GM10266 (cell line): Measurements from ENCODE around the gene MICAL2.

Experiments used
- DNase-seq: peaks from one replicate; pipeline ENCODE4 v3.0.0; 2012; ENCODE audit errors: extremely low spot score
- TF ChIP-seq, protein P1 (sequence below): IDR thresholded peaks from 2 replicates; pipeline ENCODE4 v1.5.1; 2012; ENCODE audit warnings: mild to moderate bottlenecking, low read depth; ENCODE audit not compliant: control insufficient read depth, insufficient read depth; ENCODE audit errors: missing control alignments

Gene MICAL2

GRCh38 chr11:12131943-12132789 is 21.8 kb downstream of the MICAL2 start:
- TF ChIP-seq, protein P1, sequence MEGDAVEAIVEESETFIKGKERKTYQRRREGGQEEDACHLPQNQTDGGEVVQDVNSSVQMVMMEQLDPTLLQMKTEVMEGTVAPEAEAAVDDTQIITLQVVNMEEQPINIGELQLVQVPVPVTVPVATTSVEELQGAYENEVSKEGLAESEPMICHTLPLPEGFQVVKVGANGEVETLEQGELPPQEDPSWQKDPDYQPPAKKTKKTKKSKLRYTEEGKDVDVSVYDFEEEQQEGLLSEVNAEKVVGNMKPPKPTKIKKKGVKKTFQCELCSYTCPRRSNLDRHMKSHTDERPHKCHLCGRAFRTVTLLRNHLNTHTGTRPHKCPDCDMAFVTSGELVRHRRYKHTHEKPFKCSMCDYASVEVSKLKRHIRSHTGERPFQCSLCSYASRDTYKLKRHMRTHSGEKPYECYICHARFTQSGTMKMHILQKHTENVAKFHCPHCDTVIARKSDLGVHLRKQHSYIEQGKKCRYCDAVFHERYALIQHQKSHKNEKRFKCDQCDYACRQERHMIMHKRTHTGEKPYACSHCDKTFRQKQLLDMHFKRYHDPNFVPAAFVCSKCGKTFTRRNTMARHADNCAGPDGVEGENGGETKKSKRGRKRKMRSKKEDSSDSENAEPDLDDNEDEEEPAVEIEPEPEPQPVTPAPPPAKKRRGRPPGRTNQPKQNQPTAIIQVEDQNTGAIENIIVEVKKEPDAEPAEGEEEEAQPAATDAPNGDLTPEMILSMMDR = no peak

GRCh38 chr11:12132790-12133145 is 22.4 kb downstream of the MICAL2 start:
- no peak for DNase-seq

More at GRCh38 chr11:12131943-12132789, 21.8 kb downstream of the MICAL2 start:
- no peak for DNase-seq

DNA sequence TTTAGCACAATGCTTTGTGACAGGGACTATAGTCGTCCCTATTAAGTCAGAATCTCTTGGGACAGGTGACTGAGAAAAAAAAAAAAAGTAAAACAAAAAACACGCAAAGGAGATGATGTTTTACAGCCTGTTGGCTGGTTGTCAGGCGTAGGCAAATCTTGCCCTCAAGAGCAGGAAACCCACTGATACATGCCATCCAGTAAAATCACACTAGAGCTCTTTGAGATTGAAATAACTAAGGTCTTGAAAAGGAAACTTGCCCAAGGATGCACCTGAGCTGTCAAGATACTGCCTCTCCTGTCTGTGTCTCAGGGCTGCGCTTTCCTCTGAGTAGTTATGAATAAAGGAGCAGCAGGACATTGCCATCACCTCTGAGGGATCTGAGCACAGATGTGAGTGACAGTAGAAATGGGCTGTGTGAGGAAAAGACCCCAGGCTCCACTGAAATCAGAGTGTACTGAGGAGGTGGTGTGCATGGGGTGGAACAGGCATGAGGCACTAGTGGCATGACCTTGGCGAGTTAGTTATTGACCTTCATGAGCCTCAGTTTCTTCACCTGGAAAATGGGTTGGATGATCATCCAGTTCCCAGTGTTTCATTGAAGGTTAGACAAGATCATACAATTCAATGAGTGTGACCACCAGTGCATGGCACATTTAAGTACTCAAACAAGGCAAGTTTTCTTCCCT is 23.3 kb downstream of the MICAL2 start:
- no peak for DNase-seq
- TF ChIP-seq, protein P1 = no peak

More at GRCh38 chr11:12132790-12133145, 22.4 kb downstream of the MICAL2 start:
- TF ChIP-seq, protein P1 = no peak

DNA sequence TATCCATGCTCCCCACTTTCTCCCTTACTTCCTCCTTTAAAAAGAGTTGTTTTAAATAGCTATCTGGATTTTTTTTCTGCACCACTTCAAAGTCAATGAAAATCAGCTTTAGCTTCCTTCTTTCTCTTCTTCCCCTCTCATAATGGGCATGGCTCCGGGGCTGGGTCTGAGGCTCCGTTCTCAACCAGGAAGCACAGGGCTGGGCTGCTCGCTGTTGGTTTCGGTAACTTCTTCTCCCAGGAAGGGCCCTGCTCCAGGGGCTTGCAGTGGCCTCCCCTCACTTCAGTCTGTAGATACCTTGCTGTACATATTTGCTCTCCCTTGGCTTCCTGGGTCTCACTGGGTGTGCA is 23.8 kb downstream of the MICAL2 start:
- DNase-seq = no peak
- TF ChIP-seq, protein P1 = no peak

- TF ChIP-seq, protein P1 = no peak
- DNase-seq = no peak
Observed at GRCh38 chr11:12135185-12135584, 24.8 kb downstream of the MICAL2 start.

- no peak for DNase-seq
Observed at GRCh38 chr11:12137005-12137690, 26.8 kb downstream of the MICAL2 start.

More at GRCh38 chr11:12137005-12137690, 26.8 kb downstream of the MICAL2 start:
- TF ChIP-seq, protein P1 = no peak
